Body of pancreas (tissue), 4 donors: Measurements from ENCODE around the gene SPIN3.
"Not testable (repeated sequence)": the region's sequence is repeated elsewhere in the genome, so short reads cannot be mapped to it uniquely, and the experiment has no call there.

Source experiments
- CTCF ChIP-seq, 7 experiments: fragments of 450-650 bp in 4 of 7; fragments of 200-600 bp in 3 of 7; sonication (generic) in 3 of 7; IDR thresholded peaks; one replicate each; pipeline ENCODE4 v1.5.1; 2016 to 2019; ENCODE audit warnings: antibody characterized with exemption in 7 of 7
- POLR2A ChIP-seq, 3 donors: fragments of 450-650 bp; IDR thresholded peaks; one replicate each; pipeline ENCODE4 v1.6.1; 2016; ENCODE audit warnings: antibody characterized with exemption in 3 of 3, mild to moderate bottlenecking in 2 of 3

GRCh38 chrX:56946201-56946600 lies 49.1 kb downstream of the SPIN3 start:
- TF ChIP-seq POLR2A, CTCF (IDR thresholded peaks at IDR 0.05): not testable (repeated sequence)
